A549 treated with Mapracorat at 1 μM for 4 hours (cell line): Measurements from ENCODE around the gene UBN2. TPM values are rescaled to one million over a fixed set of nuclear protein-coding genes. Genes with fewer than 3 reads are reported as not detected.

Source experiments
- total RNA-seq: library from RNA; stranded (reverse); fragments of 200-300 nt; extraction: Qiagen RNA extraction; gene quantifications from 5 replicates; pipeline ENCODE4 v1.2.3, GENCODE V29; 2022

UBN2 gene
- 2.1 to 2.9 TPM (median 2.8 TPM) in 5 replicates for total RNA-seq

DNA sequence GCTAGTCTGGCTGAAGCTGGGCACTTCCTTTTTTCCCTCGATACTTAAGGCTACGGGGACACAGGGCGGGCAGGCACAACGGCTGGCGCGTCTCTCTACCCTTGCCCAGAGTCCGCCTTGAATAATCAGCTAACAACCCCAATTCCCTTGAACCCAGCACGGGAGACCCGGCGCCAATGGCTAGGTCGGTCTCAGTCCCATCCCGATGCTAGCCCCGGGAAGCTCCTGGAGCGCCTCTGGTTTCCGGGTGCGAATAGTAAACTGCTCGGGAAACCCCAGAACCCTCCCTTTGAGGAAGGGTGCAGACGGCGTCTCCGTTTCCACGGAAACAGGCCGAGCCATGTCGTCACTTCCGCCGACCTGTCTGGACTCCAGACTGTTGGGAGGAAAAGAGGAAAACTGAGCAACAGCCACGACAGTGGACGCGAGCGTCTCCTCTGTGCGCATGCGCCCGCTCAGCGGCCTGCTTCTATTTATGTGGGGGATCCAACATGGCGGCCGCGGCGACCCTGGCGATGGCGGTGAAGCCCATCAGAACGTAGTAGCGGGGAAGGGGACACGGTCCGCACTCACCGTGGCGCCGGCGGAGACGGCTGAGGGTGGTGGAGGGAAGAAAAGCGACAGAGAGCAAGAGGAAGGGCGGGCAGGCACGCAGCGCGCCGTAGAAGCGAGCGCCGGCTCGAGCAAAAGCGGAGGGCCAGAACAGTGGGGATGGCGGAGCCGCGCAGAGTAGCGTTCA is at the start of gene UBN2:
Gene UBN2 (plus strand): TSS at position 464 of the 739 bp plus-strand sequence. CDS start 248 bp downstream, at position 712.

DNA sequence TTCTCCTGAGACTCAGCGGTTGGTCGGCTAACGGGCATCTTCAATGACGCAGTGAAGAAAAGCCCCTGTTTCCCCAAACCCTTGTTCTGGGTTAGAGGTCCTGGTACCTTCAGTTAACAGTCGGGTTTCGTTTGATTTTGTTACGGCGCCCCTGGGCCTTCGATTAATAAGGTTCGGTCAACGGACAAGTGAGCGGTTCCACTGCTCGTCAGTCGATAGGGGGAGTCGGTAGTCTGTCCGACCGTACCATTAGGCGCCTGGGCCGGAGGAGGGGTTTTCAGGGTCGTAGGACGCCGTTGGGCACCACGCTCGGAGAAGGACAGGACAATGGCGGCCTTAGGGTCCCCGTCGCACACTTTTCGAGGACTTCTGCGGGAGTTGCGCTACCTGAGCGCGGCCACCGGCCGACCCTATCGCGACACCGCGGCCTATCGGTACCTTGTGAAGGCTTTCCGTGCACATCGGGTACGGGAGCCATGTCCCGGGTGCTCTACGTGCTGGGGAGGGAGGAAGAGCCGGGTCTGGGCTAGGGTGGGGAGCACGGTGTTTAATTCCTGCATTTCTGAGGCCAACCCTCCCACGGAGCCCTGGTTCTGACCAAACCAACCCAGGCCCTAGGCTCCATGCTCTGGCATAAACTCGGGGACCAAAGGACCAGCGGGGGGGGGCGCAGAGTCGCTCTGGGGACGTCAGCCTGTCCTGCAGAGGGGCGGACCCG is 110.2 kb downstream of the UBN2 start, which contains the start of gene FMC1:
Gene FMC1 (plus strand): TSS at position 280 of the 718 bp plus-strand sequence. CDS start 48 bp downstream, at position 328.

Other genes with a start within 250 kb of the UBN2 start
- 4.7 to 6.7 TPM (median 5.8 TPM) in 5 replicates for gene KIAA1549, start 249.8 kb upstream of the UBN2 start, total RNA-seq
- 3.9 to 8.3 TPM (median 6.4 TPM) in 5 replicates for gene ZC3HAV1L, start 195.2 kb upstream of the UBN2 start, total RNA-seq
- 29.7 to 32.7 TPM (median 31.1 TPM) in 5 replicates for gene ZC3HAV1, start 121.5 kb upstream of the UBN2 start, total RNA-seq
- 12.9 to 39.4 TPM (median 32.6 TPM) in 5 replicates for gene FMC1, start 110.1 kb downstream of the UBN2 start, total RNA-seq
- gene LUC7L2, start 128.7 kb downstream of the UBN2 start, total RNA-seq, result 33.0 to 39.1 TPM (median 37.5 TPM) in 5 replicates